Measurements from ENCODE around the gene GDPD2.
"Not testable (repeated sequence)": the region's sequence is repeated elsewhere in the genome, so short reads cannot be mapped to it uniquely, and the experiment has no call there.

Gene GDPD2, protein sequence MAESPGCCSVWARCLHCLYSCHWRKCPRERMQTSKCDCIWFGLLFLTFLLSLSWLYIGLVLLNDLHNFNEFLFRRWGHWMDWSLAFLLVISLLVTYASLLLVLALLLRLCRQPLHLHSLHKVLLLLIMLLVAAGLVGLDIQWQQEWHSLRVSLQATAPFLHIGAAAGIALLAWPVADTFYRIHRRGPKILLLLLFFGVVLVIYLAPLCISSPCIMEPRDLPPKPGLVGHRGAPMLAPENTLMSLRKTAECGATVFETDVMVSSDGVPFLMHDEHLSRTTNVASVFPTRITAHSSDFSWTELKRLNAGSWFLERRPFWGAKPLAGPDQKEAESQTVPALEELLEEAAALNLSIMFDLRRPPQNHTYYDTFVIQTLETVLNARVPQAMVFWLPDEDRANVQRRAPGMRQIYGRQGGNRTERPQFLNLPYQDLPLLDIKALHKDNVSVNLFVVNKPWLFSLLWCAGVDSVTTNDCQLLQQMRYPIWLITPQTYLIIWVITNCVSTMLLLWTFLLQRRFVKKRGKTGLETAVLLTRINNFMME

DNA sequence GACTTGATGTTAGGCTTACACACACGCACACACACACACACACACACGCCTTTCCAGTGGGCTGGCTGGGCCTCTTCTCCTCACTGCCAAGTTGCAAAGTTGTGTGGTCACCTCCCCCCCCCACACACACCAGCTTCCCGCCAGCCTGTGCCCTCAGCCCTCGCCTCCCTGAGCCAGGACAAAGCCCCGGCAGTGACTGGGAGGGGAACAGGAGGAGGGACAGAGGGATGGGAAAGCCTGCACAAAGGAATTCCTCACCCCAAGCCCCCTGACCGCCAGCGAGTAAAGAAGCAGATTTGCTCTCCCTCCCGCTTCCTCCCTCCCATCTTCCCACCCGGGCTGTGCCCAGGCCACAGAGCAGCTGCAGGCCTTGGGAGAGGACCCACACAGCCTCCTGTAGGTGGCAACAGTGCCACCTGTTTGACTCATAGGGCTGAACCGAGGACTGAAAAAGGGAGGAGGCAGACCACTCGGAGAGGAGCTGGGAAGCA, at the start of gene GDPD2:
Gene GDPD2, plus strand, starts transcription at position 464 of the 491 bp plus-strand sequence. CDS start 1,671 bp downstream, outside the sequence.
- no peak for DNase-seq

DNA sequence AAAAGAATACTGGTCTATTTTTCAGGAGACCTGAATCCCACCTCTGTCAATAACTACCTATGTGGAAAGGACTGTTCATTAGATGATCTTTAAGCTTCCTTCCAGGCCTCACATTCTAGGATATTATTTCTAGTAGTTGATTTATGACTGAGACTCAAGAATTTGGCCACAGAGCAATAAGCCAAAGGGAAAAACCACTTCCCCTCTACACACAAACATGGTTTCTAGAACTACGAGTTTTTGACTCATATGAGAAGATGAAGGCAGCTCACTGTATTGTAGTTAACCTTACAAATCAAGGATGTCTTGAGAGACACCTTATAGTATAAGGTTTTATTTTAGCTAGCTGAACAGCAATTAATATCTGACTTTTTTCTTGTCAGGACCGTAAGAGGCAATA, 36.9 kb upstream of the GDPD2 start:
- no peak for DNase-seq

GRCh38 chrX:70398899-70399298, 24.2 kb upstream of the GDPD2 start:
- peak in 3 of 6 experiments; percentile 53 to 68 (median 54) for DNase-seq

- not testable (repeated sequence) for DNase-seq
These were observed 22.9 kb upstream of the GDPD2 start for GRCh38 chrX:70400181-70400580.

DNA sequence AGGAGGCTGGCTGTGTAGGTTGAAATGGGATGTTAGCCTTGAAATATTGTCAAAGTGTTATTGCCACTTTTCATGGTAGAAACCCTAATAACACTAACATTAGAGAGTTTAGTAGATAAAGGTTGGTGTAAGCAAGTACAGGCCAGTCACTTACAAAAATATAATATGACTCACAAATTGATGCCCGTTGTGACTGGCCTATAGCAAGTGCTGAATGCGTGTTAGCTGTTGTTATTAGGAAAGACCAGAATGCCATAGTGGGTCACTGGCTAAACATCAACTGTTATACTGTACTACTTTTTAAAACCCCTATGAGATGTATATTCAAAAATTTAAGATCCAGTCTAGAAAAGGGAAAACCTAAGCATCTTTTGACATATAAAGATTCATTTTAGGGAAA, 20.4 kb upstream of the GDPD2 start:
- DNase-seq: no peak

DNA sequence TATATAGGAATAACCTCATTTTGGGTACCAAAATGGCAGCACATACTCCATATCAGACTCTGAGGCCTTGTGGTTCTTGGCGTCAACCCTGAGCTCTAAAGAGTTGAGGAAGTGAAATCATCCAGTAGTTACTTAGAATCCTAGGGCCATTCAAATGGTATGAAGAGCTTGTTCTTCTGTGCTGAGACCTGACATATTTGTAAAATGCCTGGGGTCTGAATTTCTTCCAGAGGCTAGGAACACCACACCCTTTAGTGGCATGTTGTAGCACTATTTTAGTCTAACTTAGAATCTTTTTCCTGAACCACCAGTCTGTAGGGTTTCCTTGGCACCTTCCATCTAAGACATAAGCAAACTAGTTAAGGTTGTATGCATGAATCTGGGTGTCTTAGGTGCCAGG, 18.1 kb upstream of the GDPD2 start:
- no peak for DNase-seq

- no peak for DNase-seq
These were observed 12.2 kb upstream of the GDPD2 start for GRCh38 chrX:70410921-70411320.

DNA sequence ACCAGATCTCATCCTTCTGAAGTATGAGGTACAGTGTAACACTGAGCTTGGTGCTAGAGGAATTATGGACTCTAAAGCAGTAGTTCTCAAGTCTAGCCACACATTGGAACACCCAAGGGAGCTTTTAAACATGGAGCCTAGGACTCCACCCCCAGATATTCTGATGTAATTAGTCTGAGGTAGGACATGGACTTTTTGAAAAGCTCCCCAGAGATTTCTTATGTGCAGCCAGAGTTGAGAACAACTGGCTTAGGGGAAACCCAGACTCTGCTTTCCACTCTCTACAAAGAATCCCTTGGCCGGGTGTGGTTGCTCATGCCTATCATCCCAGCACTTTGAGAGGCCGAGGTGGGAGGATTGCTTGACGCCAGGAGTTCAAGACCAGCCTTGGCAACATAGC, 11.6 kb upstream of the GDPD2 start:
- no peak for DNase-seq

DNA sequence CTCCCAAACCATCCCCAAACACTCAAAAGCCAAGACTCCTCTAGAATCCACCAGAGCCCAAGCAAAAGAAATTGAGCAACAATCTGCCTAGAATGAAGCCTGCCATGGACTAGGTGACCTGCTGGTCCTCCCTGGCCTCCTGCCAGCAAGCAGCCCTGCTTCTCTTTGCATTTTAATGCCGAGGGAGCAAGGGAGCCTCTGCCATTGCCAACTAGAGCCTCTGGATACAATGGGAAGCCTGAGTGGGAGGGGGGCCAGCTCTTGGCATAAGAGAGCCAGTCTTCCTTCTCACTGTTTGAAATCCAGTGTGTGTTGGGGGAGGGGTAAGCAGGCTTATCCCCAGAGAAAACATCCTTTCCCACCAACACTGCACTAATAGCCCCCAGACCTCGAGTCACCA, 1.5 kb upstream of the GDPD2 start:
- DNase-seq: no peak

- DNase-seq: no peak
These were observed 992 bp downstream of the GDPD2 start for GRCh38 chrX:70423936-70424675.

- no peak for DNase-seq
These were observed 1.7 kb downstream of the GDPD2 start for GRCh38 chrX:70424801-70425200.

DNA sequence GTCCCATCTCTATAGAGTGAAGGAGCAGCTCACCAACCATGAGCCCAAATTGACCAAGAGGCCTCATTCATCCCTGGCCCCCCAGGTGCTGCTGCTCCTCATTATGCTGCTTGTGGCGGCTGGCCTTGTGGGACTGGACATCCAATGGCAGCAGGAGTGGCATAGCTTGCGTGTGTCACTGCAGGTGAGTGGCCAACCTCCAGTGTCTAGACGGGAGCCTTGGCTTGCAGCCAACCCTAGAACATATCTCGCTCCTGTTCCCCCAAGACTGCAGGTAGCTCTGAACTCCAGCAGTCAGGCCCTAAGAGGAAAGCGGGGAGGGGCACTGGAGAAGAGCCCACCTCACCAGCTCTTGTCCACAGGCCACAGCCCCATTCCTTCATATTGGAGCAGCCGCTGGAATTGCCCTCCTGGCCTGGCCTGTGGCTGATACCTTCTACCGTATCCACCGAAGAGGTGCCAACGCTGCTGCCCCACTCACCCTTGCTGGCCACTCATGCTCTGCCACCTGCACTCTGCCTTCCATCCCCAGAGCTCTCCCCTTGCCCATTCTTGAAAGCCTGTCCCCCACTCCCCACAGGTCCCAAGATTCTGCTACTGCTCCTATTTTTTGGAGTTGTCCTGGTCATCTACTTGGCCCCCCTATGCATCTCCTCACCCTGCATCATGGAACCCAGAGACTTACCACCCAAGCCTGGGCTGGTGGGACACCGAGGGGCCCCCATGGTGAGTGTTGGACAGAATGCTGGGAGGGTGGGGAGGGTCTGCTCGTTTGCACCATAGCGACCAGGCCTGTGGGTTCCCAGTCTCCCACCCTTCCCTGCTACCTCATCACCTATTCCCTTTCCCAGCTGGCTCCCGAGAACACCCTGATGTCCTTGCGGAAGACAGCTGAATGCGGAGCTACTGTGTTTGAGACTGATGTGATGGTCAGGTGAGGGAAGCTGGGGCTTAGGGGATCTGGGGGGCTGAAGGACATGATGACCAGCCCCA, 3.5 kb downstream of the GDPD2 start:
- DNase-seq: no peak

DNA sequence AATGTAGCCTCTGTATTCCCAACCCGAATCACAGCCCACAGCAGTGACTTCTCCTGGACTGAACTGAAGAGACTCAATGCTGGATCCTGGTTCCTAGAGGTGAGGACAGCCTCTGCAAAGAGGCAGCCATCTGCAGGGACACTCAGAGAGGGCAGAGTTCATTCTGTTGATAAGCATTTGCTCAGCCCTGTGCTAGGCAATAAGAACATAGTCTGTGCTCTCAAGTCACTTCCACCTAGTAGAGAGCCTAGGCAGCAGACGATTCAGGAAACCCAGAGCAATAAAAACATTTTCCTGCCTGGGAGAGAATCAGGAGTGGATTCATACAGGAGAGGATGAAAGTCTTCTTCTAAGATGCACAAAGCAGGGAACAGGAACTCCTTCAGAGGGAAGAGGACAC, 4.3 kb downstream of the GDPD2 start:
- DNase-seq: no peak

DNA sequence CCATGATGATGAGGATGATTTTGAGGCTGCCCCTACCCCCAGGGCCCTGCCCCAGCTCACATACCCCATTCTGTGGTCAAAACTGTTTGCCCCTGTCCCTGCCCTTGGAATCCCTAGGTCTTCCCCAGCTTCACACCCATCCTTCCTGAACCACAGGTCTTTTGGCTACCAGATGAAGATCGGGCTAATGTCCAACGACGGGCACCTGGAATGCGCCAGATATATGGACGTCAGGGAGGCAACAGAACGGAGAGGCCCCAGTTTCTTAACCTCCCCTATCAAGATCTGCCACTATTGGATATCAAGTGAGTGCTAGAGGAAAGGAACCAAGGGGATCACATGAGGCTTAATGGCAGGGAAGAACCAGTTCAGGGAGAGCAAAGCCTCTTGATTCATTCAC, 6.6 kb downstream of the GDPD2 start:
- DNase-seq: no peak

DNA sequence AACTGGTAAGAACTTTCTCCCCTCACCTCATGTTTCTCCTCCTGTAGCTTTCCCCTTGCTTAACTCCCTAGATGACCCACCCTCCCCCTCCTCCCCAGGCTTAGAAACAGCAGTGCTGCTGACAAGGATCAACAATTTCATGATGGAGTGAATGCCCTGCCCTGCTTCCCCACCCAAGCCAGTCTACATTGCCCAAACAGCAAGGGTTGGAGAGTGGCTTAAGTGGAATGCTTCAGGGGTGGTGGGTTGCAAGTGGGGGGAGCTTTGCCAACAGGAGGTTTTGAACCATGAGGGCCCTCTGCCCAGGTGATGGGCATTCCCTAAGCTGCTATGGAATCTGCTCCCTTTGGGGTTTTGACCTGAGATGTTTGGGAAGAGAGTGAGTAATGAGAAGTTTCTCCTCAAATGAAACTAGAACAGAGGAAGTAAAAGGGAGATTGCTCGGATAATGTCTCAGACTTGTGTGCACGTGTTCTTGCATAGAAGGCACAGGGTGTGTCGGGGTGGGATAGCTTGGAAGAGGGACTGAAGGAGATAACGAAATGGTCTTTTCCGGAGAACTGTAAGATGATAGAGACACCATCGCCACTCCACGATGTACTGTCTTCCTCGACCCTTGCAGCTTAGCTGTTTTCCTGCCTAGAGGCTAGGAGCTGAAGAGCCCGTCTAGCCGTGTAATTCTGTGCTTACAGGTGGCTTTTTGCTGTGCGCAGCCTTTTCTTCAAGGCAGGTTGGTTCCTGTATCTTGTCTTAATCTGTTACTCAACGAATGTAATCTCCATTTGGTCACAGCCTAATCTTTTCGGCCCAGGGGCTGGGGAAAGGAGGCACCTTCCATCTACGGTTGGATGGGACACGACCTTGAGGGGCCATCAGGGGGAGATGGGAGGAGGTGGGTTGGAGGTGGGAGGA, 10.1 kb downstream of the GDPD2 start:
- no peak for DNase-seq

GRCh38 chrX:70433848-70434351, 10.8 kb downstream of the GDPD2 start:
- DNase-seq: peak; percentile 48 to 75 (median 62)

GRCh38 chrX:70434352-70434866, 11.3 kb downstream of the GDPD2 start:
- DNase-seq: peak in 3 of 6 experiments; percentile 11 to 52 (median 46)

DNA sequence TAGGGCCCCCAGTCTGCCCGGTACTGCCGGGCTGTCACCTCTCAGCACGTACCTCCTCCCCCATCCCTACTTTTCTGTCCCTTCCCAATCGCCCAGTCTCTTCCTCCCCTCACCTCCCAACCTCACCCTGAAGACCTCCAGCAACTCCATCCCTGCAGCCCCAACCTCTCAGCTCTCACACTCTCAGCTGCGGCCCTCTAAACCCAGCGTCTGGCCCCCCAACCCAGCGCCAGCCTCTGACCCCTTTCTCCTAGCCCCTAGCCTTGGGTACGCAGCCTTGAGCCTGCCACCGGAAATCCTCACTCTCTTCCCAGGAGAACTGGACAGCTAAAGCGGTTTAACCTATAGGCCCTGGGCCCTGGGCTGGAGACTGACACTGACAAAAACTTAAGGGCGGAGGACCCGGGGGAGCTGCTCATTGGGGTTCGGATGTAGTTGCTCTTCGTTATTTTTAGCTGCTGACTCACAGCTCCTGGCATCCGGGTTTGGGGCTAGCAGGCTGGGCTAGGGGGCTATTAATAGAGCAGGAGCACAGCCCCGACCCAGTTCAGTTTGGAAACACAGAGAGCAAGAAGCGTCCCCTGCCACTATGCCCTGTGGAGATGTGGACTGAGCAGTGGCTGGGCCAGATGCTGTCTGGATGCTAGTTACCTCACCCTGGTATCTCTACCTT, 11.9 kb downstream of the GDPD2 start:
- DNase-seq: no peak

DNA sequence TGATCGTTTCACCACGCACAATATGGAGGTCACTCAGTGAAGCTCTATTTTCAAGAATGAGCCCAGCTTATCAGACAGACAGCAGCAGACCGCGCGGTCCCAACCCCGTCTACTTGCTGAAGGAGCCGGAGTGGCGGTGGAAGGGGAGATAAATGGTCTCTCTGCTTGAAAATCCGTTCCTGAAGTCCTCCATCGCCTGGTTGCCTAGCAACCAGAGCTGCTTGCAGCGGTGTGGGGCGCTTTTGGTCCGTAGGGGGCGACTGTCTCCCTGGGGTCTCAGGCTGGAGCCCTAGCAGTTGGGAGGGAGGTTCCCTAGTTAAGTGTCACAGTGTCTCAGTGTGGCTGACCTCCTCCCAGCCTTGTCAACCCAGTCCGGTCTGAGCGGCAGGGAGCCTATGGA, 13.2 kb downstream of the GDPD2 start:
- DNase-seq: no peak

DNA sequence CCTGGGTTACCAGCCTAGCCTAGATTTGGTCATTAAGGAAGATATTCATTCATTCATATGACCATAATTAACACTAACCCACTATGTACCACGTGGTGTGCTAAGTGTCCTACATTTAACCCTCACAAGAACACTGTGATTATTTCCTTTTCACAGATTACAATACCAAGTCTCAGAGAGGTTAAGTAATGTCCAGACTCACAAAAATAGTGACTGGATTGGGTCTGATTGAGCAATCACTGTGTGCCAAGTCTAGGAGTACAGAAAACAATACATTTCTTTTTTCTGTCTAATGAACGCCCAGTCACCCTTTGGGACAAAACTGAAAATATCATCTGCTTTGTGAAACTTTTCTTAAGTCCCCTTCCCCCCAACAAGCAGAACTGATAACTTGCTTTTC, 13.9 kb downstream of the GDPD2 start:
- DNase-seq: no peak
